ENCODE data around the gene TMEM170A.
A peak's percentile ranks its signal among the peaks of the same experiment; 100 is the strongest.

Gene TMEM170A

DNA sequence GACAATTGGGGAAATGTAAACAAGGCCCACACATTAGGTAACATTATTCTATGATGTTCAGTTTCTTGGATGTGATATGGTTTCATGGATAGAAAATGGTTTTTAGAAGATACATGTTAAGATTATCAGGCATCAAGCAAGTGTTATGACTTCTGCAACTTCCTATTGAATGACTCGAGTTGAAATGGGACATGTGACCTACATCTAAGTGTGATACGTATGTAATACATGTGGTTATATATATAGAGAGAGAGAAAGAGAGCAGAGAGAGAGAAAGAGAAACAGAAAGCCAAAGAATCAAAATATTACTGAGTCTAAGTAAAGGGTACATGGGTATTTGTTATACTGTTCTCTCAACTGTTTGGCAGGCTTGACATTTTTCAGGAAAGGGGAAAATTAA lies 1.7 kb downstream of the TMEM170A start:
- Histone ChIP-seq H3K79me2 (ENCODE audit: low read length) (peaks cover 59% of the 10 kb centered on the region), H3K9me3 (ENCODE audit: insufficient read depth, low read length) (no peaks in the 10 kb centered on the region), H3K27ac (ENCODE audit: low read length) (no peak overlapping the region), H3K4me1 (ENCODE audit: low read length) (peaks cover 11% of the 10 kb centered on the region), H3K4me2 (ENCODE audit: low read length) (peak overlapping the region; percentile 89), H3K36me3 (replicated peaks; ENCODE audit: low read depth, low read length) (peaks cover 2% of the 10 kb centered on the region), H3K27me3 (ENCODE audit: low read depth, low read length) (no peaks in the 10 kb centered on the region), H3K4me3 (ENCODE audit: low read length) (peak overlapping the region; percentile 83), H2AFZ (ENCODE audit: low read depth, low read length) (no peak overlapping the region), H4K20me1 (ENCODE audit: insufficient read depth, low read length) (peaks cover 46% of the 10 kb centered on the region), H3K9ac (ENCODE audit: low read length) (peak overlapping the region; percentile 75)
- no peak for TF ChIP-seq EZH2phosphoT487 (IDR thresholded peaks at IDR 0.05; ENCODE audit: low read depth)
- no peak for TF ChIP-seq CTCF (IDR thresholded peaks at IDR 0.05; ENCODE audit: low read depth, low read length)

DNA sequence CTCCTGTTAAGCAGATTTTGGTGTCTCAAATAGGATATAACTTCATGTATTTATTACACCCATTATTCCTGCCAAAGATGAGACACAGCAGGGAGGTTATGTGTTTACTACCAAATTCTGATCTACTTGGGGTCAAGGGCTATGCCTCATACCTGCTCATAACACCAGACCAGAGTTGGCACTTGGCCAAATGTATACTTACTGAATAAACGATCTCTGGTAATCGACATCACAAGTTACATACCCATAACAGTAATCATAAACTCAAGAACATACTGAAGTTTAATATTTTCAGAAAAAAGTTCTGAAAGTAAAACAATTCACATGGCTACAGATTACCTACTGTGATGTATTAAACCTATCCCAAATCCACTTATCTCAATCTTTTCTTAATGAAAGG lies 2.9 kb downstream of the TMEM170A start:
- Histone ChIP-seq H3K27ac (ENCODE audit: low read length) (no peak overlapping the region), H4K20me1 (ENCODE audit: insufficient read depth, low read length) (peaks cover 51% of the 10 kb centered on the region)

DNA sequence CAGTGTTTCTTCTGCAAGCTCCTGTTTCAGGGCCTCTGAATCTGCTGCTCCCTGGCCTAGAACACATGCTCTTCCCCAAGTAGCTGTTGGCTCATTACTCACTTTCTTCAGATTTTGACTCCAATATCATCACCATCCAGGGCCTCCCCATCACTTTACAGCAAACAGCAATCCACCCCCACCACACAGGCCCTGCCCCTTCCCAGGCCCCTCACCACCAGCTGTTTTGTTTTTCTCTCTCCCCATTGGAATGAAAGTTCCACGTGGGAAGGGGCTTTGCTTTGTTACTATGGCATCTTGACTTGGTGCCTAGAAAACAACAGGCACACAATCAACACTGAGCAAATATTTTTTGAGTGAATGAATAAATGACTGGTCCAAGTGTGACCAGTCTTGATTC lies 4.0 kb downstream of the TMEM170A start:
- H3K9ac ChIP-seq (ENCODE audit: low read length) = no peak overlapping the region
- H3K9me3 ChIP-seq (ENCODE audit: insufficient read depth, low read length) = no peaks in the 10 kb centered on the region
- H3K27ac ChIP-seq (ENCODE audit: low read length) = no peak overlapping the region
- H3K4me3 ChIP-seq (ENCODE audit: low read length) = no peak overlapping the region
- H3K27me3 ChIP-seq (ENCODE audit: low read depth, low read length) = no peaks in the 10 kb centered on the region
- no peak overlapping the region for H2AFZ ChIP-seq (ENCODE audit: low read depth, low read length)
- TF ChIP-seq CTCF (IDR thresholded peaks at IDR 0.05; ENCODE audit: low read depth, low read length) (no peak), EZH2phosphoT487 (IDR thresholded peaks at IDR 0.05; ENCODE audit: low read depth) (no peak)
- no peak overlapping the region for H3K4me2 ChIP-seq (ENCODE audit: low read length)
- H3K79me2 ChIP-seq (ENCODE audit: low read length) = peaks cover 78% of the 10 kb centered on the region
- peaks cover 57% of the 10 kb centered on the region for H4K20me1 ChIP-seq (ENCODE audit: insufficient read depth, low read length)
- peaks cover 11% of the 10 kb centered on the region for H3K4me1 ChIP-seq (ENCODE audit: low read length)
- peaks cover 2% of the 10 kb centered on the region for H3K36me3 ChIP-seq (replicated peaks; ENCODE audit: low read depth, low read length)

More for the DNA sequence above, 2.9 kb downstream of the TMEM170A start:
- H3K9me3 ChIP-seq (ENCODE audit: insufficient read depth, low read length) = no peaks in the 10 kb centered on the region
- H3K27me3 ChIP-seq (ENCODE audit: low read depth, low read length) = no peaks in the 10 kb centered on the region
- no peak overlapping the region for H3K9ac ChIP-seq (ENCODE audit: low read length)
- H3K4me3 ChIP-seq (ENCODE audit: low read length) = no peak overlapping the region
- H3K36me3 ChIP-seq (replicated peaks; ENCODE audit: low read depth, low read length) = peaks cover 2% of the 10 kb centered on the region
- H3K4me1 ChIP-seq (ENCODE audit: low read length) = peaks cover 11% of the 10 kb centered on the region
- no peak overlapping the region for H2AFZ ChIP-seq (ENCODE audit: low read depth, low read length)
- peaks cover 69% of the 10 kb centered on the region for H3K79me2 ChIP-seq (ENCODE audit: low read length)
- H3K4me2 ChIP-seq (ENCODE audit: low read length) = no peak overlapping the region
- TF ChIP-seq EZH2phosphoT487 (IDR thresholded peaks at IDR 0.05; ENCODE audit: low read depth) (no peak), CTCF (IDR thresholded peaks at IDR 0.05; ENCODE audit: low read depth, low read length) (no peak)

DNA sequence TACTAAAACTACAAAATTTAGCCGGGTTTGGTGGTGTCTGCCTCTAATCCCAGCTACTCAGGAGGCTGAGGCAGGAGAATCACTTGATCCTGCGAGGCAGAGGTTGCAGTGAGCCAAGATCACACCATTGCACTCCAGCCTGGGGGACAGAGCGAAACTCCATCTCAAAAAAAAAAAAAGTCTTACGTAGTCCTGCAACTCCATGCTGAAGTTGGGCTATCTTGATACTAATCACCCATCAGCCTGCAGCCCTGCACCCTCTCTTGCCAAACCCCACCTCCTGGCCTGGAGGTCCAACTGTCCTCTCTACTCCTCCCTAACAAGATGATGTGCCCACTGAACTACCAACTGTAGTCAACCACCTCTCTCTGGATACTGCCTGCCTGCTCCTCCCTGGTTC lies 4.8 kb downstream of the TMEM170A start:
- H3K4me2 ChIP-seq (ENCODE audit: low read length) = no peak overlapping the region
- TF ChIP-seq CTCF (IDR thresholded peaks at IDR 0.05; ENCODE audit: low read depth, low read length) = no peak
- TF ChIP-seq EZH2phosphoT487 (IDR thresholded peaks at IDR 0.05; ENCODE audit: low read depth) = no peak
- H3K27ac ChIP-seq (ENCODE audit: low read length) = no peak overlapping the region
- no peaks in the 10 kb centered on the region for H3K9me3 ChIP-seq (ENCODE audit: insufficient read depth, low read length)
- no peak overlapping the region for H3K9ac ChIP-seq (ENCODE audit: low read length)
- H3K36me3 ChIP-seq (replicated peaks; ENCODE audit: low read depth, low read length) = peaks cover 2% of the 10 kb centered on the region
- H3K4me3 ChIP-seq (ENCODE audit: low read length) = no peak overlapping the region
- H2AFZ ChIP-seq (ENCODE audit: low read depth, low read length) = no peak overlapping the region
- peaks cover 82% of the 10 kb centered on the region for H3K79me2 ChIP-seq (ENCODE audit: low read length)
- H4K20me1 ChIP-seq (ENCODE audit: insufficient read depth, low read length) = peaks cover 59% of the 10 kb centered on the region
- H3K4me1 ChIP-seq (ENCODE audit: low read length) = peaks cover 7% of the 10 kb centered on the region
- H3K27me3 ChIP-seq (ENCODE audit: low read depth, low read length) = no peaks in the 10 kb centered on the region

All from OCI-LY3 (cell line).